Effector CD4-positive, alpha-beta T cell (primary cell): Measurements from ENCODE around the gene MSANTD2.

Experiments
- DNase-seq: peaks from one replicate; pipeline ENCODE4 v3.0.0-alpha.2; 2020

Gene MSANTD2

GRCh38 chr11:124752471-124753102 lies 47.6 kb downstream of the MSANTD2 start:
- no peak for DNase-seq

- DNase-seq: no peak
These were observed 48.3 kb downstream of the MSANTD2 start, which contains the start of gene VSIG2 for GRCh38 chr11:124751741-124752470. Gene VSIG2 (minus strand): TSS chr11:124752255. CDS start chr11:124752137, 118 bp downstream.

- DNase-seq: no peak
These were observed 48.8 kb downstream of the MSANTD2 start for GRCh38 chr11:124751391-124751740.

- no peak for DNase-seq
These were observed 50.3 kb downstream of the MSANTD2 start for GRCh38 chr11:124749912-124750311.

GRCh38 chr11:124748481-124749343 lies 51.5 kb downstream of the MSANTD2 start:
- no peak for DNase-seq

GRCh38 chr11:124748100-124748418 lies 52.1 kb downstream of the MSANTD2 start:
- no peak for DNase-seq

- no peak for DNase-seq
These were observed 52.7 kb downstream of the MSANTD2 start for GRCh38 chr11:124747406-124748099.

GRCh38 chr11:124746621-124747243 lies 53.5 kb downstream of the MSANTD2 start:
- peak; percentile 63 for DNase-seq

- no peak for DNase-seq
These were observed 54.2 kb downstream of the MSANTD2 start for GRCh38 chr11:124745835-124746620.

GRCh38 chr11:124745270-124745834 lies 54.9 kb downstream of the MSANTD2 start:
- DNase-seq: no peak

- DNase-seq: no peak
These were observed 57.2 kb downstream of the MSANTD2 start for GRCh38 chr11:124743050-124743449.

GRCh38 chr11:124742555-124742954 lies 57.7 kb downstream of the MSANTD2 start:
- no peak for DNase-seq

- DNase-seq: peak; percentile 36
These were observed 59.8 kb downstream of the MSANTD2 start for GRCh38 chr11:124740277-124740882.

GRCh38 chr11:124739479-124740276 lies 60.5 kb downstream of the MSANTD2 start, which contains the start of gene NRGN:
Gene NRGN (plus strand): TSS chr11:124739942. CDS start chr11:124740085, 143 bp downstream.
- peak; percentile 76 for DNase-seq

- no peak for DNase-seq
These were observed 61.3 kb downstream of the MSANTD2 start for GRCh38 chr11:124738713-124739478.

- DNase-seq: no peak
These were observed 62.4 kb downstream of the MSANTD2 start for GRCh38 chr11:124737638-124738305.

GRCh38 chr11:124736736-124737135 lies 63.5 kb downstream of the MSANTD2 start:
- DNase-seq: no peak

- DNase-seq: no peak
These were observed 68.0 kb downstream of the MSANTD2 start for GRCh38 chr11:124732230-124732629.
